ENCODE results near the gene PAPPA2. TPM values are rescaled to one million over a fixed set of nuclear protein-coding genes. Genes with fewer than 3 reads are reported as not detected.

Gene PAPPA2
- total and polyA plus RNA-seq, 2 of the 8 experiments (the other 6 are each of a cell fraction or from before 2014, with no cell fraction given): 0.08 to 0.88 TPM

- no peak overlapping the region for H2BK15ac ChIP-seq (ENCODE audit: low read length)
- no peak overlapping the region for H2AFZ ChIP-seq (ENCODE audit: low read length)
- no peak overlapping the region for H3K4ac ChIP-seq (replicated peaks; ENCODE audit: insufficient read length, low read depth, low read length)
- no peaks in the 10 kb centered on the region for H3K79me1 ChIP-seq (ENCODE audit: low read depth, low read length)
- H3K27ac ChIP-seq (ENCODE audit: low read depth, low read length): no peak overlapping the region
- H3K9me3 ChIP-seq (ENCODE audit: insufficient read depth in 2 of 2, low read depth in 1 of 2, low read length in 1 of 2): 0 out of 4 replicates have a peak, but pooled peaks cover 0 to 2% of the 10 kb centered on the region in 2 experiments
- ChIA-PET POLR2A (ENCODE audit: partially characterized antibody) (no interaction called here), CTCF (ENCODE audit: partially characterized antibody) (interaction anchor here (0.9 kb wide), 1 partner anchor 430 kb away, joined by 3 read pairs; no protein-coding TSS in a partner anchor)
- H2AK5ac ChIP-seq (ENCODE audit: low read depth, low read length): no peak overlapping the region
- H2BK12ac ChIP-seq (ENCODE audit: low read depth, low read length): no peak overlapping the region
- no peak overlapping the region for H3K4me3 ChIP-seq (ENCODE audit: extremely low read depth in 1 of 4, insufficient read depth in 2 of 4, low read depth in 3 of 4, low read length in 4 of 4)
- FAIRE-seq: no peak
- H2BK120ac ChIP-seq (replicated peaks; ENCODE audit: low read depth, low read length): no peak overlapping the region
- no peak overlapping the region for H3K56ac ChIP-seq (replicated peaks; ENCODE audit: insufficient read length, low read depth, low read length)
- H4K8ac ChIP-seq (ENCODE audit: extremely low read depth, insufficient read depth, low read length): no peak overlapping the region
- H3K36me3 ChIP-seq (ENCODE audit: control insufficient read depth in 2 of 4, insufficient read depth in 4 of 4, low read length in 3 of 4): no peaks in the 10 kb centered on the region
- no peak for DNase-seq (ENCODE audit: low read depth in 1 of 2, low spot score in 2 of 2)
- H4K20me1 ChIP-seq (replicated peaks in 1 of 2; ENCODE audit: control insufficient read depth in 1 of 2, insufficient read depth in 2 of 2, low read length in 2 of 2): no peaks in the 10 kb centered on the region
- H4K91ac ChIP-seq (replicated peaks; ENCODE audit: insufficient read length, low read length): no peak overlapping the region
- no peak overlapping the region for H4K5ac ChIP-seq (ENCODE audit: insufficient read length, low read depth, low read length)
- no peaks in the 10 kb centered on the region for H3K79me2 ChIP-seq (ENCODE audit: control insufficient read depth in 1 of 2, insufficient read depth in 2 of 2, low read length in 2 of 2)
- WGBS, 2 experiments (ENCODE audit: extremely low coverage in 1 of 2, insufficient coverage in 1 of 2, insufficient read length in 1 of 2, insufficient replicate concordance in 2 of 2, low coverage in 1 of 2, low lambda C conversion rate in 2 of 2, missing lambda C conversion rate in 1 of 2): 93% methylated on average over 1 of the region's 1 CpG; no CpG with 5 or more reads in 1 of the 2 experiments
- no peaks in the 10 kb centered on the region for H3K4me1 ChIP-seq (replicated peaks in 1 of 4; ENCODE audit: control insufficient read depth in 3 of 4, insufficient read depth in 4 of 4, low read length in 3 of 4)
- H3K9ac ChIP-seq (replicated peaks in 1 of 4; ENCODE audit: extremely low read depth in 1 of 4, low read depth in 3 of 4, low read length in 3 of 4): no peak overlapping the region
- no peak overlapping the region for H3K23ac ChIP-seq (ENCODE audit: insufficient read length)
- no peak overlapping the region for H3K4me2 ChIP-seq (ENCODE audit: insufficient read depth in 1 of 2, low read depth in 2 of 2, low read length in 2 of 2)
- no peak overlapping the region for H2BK5ac ChIP-seq (ENCODE audit: low read depth, low read length)
- no peak overlapping the region for H2BK20ac ChIP-seq (ENCODE audit: low read length)
- H3K27me3 ChIP-seq (replicated peaks in 1 of 4; ENCODE audit: control insufficient read depth in 3 of 4, extremely low read depth in 1 of 4, insufficient read depth in 3 of 4, low read length in 3 of 4): no peaks in the 10 kb centered on the region; a peak in 1 of 7 replicates
- H3K18ac ChIP-seq (ENCODE audit: extremely low read depth, low read length): no peak overlapping the region
- H3K23me2 ChIP-seq (ENCODE audit: low read depth, low read length): no peaks in the 10 kb centered on the region
- no peak overlapping the region for H3K14ac ChIP-seq (ENCODE audit: insufficient read length)
- TF ChIP-seq ATF3 (IDR thresholded peaks at IDR 0.05; ENCODE audit: insufficient read depth, low read depth, low read length): no peak
- TF ChIP-seq NANOG (IDR thresholded peaks at IDR 0.05; ENCODE audit: insufficient read depth, low read depth, low read length, poor library complexity, severe bottlenecking): no peak
- no peak for TF ChIP-seq FOSL1 (IDR thresholded peaks at IDR 0.05; ENCODE audit: insufficient read depth, low read depth, low read length)
- no peak for TF ChIP-seq E2F6 (IDR thresholded peaks at IDR 0.05)
- no peak for TF ChIP-seq CTCF (IDR thresholded peaks at IDR 0.05; ENCODE audit: control extremely low read depth in 1 of 3, insufficient read depth in 1 of 3, low read depth in 1 of 3, low read length in 3 of 3)
- TF ChIP-seq HDAC2 (IDR thresholded peaks at IDR 0.05; ENCODE audit: borderline replicate concordance in 1 of 2, low read depth in 2 of 2, low read length in 2 of 2): no peak
- TF ChIP-seq ZNF274 (IDR thresholded peaks at IDR 0.05; ENCODE audit: borderline replicate concordance, extremely low read depth, low read length): no peak
- no peak for TF ChIP-seq BRCA1 (IDR thresholded peaks at IDR 0.05; ENCODE audit: low read depth, low read length)
- no peak for TF ChIP-seq RXRA (IDR thresholded peaks at IDR 0.05; ENCODE audit: insufficient read depth, low read depth, low read length)
Measured at GRCh38 chr1:176450526-176450925, 12.4 kb upstream of the PAPPA2 start.
